Mucosa of gallbladder (tissue), 1 donor: ENCODE results near the gene YIF1A. TPM values are rescaled to one million over a fixed set of nuclear protein-coding genes. Genes with fewer than 3 reads are reported as not detected.
A peak's percentile ranks its signal among the peaks of the same experiment; 100 is the strongest.

Experiments
- DNase-seq: peaks from one replicate; pipeline ENCODE4 v3.0.0-alpha.2; 2020; ENCODE audit warnings: low spot score
- total RNA-seq: library from RNA; stranded (reverse); gene quantifications from one replicate; pipeline ENCODE4 v1.2.1, GENCODE V29; 2021
- donor health status: DM: no; HTN: no; CAD: no.

Gene YIF1A, protein sequence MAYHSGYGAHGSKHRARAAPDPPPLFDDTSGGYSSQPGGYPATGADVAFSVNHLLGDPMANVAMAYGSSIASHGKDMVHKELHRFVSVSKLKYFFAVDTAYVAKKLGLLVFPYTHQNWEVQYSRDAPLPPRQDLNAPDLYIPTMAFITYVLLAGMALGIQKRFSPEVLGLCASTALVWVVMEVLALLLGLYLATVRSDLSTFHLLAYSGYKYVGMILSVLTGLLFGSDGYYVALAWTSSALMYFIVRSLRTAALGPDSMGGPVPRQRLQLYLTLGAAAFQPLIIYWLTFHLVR
- 103 TPM for total RNA-seq

DNA sequence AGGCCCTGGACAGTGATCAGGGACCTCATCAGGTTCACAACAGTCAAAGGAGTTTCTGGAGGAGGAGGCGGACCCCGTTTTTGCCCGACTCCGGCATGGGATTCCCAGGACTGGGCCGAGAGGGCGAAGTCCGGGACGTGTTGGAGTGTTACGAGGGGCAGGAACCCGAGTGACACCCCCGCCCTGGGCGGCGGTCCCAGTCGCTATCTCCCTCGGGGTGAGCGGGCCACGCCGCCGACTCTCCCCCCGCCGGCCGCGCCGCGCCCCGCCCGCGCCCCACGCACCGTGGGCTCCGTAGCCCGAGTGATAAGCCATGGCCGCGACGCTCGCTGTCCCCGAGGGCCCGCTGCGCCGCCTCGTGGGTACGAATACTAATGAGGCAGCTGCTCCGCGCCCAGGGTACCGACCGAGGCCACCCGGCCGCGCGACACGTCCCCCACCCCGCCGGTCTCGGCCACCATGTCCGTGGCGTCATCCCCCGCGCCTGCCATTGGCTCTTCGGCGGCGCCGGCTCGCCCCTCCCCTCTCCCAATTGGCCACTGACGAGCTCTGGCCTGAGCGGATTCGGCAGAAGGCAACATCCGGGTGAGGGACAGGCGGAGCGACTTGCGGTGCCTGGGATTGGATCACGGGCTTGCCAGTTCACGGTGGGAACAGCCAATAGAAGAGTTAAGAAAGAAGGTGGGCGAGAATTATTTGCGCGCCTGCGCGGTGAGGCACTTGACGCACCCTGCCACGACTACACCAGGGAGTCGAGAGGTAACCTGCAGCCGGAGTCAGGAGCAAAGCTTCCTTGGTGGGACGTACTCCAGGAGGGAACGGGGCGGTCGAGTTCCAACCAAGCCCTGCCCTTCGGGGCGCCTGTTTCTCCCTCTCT lies at the start of gene YIF1A:
Gene YIF1A (minus strand): TSS at position 473 of the 877 bp plus-strand sequence. CDS start 158 bp downstream, at position 315.
- DNase-seq, result peak; percentile 99

DNA sequence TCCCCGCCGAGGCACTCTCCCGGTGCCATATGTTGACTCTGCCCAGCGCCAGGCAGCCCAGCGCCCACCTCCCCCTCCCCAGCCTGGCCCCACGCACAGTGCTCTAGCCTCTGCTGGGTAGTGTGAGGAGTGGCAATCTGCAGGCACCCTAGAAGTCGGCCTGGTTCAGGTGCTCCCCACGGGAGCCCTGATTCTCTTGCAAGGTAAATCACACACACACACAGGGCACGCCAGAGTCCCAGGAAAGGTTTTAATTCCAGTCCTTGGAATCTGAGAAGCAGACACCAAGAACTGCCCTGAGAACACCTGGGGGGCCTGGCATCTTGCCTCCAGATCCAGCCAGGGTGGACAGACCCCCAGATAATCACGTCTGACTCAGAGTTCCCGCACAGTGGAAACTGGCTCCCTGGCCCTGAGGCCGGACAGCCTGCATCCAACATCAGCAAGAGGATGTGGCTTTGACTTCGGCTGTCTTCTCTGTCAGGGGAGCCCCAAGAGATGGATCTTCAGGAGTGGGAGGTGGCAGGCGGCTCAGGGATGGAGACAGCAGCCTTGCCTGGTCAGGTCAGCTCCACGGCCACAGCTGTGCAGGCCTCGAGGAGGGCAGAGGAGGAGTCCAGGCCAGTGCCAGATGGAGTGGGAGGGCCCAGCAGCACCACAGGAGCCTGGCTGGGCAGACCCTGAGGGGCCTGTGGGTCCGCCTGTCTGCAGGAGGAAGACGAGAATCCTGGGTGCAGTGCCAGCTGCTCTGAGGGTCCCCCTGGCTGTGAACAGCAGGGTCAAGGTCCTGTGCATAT lies 48.4 kb upstream of the YIF1A start:
- DNase-seq, result no peak

DNA sequence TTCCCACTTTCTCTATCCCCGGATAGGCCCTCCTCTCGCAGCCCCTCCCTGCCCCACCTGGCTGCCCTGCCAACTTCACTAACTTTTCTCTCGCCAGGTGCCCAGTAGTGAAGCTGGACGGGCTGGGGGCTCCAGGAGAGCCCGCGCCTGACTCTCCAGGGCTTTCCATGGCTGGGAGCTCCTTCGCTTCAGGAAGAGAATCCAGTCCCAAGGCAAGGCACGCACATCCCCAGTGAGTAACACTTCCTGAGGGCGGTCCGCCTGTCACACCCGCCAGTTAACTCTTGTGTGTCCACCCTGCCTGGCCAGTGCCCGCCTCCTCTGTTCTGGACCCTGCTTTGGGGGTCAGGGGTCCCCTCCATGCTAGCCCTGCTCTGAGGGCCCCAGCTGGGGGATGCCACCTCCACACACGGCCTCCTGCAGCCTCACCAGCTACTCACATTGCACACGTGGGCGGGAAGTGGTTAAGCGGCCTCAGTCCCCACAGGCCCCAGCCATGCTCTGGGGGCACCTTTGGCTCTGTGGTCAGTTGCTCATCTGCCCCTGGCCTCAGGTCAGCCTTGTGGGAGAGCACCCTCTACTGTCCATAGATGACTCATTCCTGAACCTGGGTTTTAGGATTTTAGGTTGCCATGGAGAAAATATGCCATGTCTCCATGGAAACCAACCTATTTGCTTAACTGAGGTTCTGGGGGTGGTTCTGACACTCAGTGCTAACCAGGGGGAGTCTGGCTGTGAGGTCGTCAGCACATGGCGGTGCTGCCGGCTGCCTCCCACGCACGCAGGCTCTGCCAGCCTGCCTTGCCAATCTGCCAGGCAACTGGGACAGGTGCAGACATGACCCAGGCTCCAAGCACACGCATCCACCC lies 47.5 kb upstream of the YIF1A start, which contains the start of gene RIN1:
Gene RIN1 (minus strand): TSS at position 201 of the 869 bp plus-strand sequence. CDS start 32 bp downstream, at position 169.
- peak; percentile 60 for DNase-seq

DNA sequence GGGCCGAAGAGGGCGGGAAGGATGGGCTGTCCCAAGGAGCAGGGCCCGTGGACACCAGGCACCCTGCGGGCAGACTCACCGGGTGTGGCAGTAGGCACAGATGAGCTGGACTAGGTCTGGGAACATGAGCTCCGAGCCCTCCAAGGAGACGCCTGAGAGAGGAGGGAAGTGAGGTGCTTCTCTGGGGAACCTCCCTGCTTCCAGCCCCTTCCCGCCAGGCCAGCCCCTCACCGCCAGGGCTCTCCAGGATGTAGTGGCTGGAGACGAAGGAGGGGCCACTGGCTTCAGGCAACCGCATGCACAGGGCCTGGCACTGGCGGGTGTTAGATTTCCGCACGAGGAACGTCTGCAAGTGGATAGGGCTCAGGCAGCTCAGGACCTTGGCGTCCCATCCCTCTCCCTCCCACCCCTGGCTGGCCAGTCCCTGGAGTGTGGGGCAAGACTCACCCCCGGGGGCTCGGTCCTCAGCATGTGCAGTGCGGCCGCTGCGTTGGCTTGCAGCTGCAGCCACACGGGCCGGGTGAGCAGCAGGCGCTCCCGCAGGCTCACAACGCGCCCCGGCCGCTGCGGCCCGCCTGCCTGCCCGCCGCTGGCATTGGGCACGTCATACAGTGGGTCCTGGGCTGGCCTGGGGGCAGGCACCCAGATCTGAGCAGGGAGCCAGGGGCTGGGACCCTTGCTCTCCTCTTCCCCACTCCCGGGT lies 46.7 kb upstream of the YIF1A start:
- no peak for DNase-seq

DNA sequence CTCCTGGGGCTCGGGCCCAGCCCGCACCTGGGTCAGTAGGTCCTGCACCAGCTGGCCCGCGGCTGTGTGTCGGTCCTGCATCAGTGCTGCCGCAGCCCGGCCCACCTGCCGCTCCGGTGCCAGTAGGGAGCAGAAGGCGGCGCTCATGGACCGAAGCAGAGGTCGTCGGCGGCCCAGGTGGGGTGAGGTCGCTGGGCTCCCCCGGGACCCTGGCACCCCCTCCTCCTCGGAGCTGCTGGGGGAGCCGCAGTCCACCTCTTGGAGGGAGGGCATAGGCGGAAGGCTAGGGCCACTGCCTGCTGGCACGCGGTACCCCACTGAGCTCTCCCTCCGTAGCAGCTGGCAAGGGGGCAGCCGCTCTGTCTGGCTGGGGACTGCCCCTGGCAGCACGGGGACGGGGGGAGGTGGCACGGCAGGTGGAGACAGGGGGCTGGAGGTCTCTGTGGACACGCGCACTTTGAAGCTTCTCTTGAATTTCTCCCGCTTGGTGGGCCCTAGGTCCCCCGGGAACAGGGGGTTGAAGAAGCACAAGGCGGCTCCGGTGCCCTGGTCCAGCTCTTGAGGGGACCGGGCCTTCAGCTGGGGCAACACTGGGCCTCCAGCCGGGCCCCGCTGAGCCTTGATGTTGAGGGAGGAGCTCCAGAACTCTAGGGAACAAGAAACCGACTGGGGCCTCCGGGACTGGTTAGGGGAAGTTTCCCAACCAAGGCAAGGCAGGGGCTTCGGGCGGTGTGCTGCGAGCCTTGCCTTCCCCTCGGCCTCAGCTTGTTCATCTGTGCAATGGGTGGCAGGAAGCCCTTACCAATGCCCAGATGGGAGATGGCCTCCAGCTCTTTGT lies 45.9 kb upstream of the YIF1A start:
- DNase-seq, result no peak

DNA sequence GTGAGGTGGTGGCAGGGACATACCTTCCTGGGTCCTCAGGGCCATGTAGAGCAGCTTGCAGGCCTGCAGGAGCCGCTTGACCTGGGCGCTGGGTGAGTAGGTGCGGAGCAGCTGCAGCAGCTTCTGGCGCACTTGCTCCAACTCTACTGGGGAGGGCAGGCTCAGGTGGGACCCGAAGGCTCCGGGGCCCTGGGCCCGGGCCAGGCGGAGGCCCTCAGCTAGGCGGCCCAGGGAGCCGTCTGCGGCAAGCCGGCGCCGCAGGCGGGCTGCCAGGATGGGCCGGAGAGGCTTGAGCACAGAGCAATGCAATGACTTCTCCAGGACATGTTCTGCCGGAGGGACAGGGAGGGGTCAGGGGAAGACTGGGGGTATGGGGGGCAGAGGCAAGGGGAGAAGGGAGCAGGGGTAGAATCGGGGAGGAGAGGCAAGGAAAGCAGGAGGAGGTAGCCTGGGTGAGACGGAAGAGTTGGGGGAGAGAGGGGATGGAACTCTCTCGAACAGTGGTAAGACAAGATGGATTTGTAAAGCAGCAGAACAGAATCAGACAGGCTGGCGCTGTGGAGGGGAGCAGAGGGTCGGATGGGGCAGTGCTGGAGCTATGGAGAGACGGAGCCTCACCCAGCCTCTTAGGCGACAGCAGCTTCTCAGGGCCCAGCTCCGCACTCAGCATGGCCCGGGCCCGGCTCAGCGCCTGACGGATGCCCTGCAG lies 45.1 kb upstream of the YIF1A start:
- DNase-seq, result no peak

DNA sequence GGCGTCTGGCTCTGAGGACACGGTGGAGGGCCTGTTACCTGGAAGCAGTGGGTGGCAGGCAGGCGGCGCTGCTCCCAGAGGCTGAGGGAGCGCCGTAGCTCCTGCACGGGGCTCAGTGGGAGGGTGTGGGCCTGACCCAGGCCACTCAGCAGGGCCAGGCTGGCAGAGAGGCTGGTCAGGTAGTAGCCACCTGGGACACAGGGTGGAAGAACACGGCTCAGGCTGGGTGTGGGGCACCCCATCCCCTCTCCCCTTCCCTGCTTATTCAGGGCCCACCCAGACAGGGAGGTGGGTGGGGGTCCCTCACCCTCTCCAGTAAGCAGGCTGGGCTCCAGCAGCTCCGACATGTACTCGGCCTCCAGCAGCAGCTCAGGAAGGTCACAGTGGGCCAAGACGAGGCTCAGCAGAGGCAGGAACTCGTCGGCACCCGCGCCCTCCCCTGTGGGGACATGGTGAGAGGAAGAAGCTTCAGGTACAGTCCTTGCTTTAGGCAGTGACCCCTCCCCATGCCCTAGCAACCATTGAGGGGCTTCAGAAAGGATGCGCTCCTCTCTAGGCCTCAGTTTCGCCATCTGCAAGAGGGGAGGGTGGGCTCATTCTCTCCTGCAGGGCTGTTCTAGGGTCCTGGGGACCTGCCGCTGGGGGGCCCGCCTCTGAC lies 44.4 kb upstream of the YIF1A start:
- no peak for DNase-seq

DNA sequence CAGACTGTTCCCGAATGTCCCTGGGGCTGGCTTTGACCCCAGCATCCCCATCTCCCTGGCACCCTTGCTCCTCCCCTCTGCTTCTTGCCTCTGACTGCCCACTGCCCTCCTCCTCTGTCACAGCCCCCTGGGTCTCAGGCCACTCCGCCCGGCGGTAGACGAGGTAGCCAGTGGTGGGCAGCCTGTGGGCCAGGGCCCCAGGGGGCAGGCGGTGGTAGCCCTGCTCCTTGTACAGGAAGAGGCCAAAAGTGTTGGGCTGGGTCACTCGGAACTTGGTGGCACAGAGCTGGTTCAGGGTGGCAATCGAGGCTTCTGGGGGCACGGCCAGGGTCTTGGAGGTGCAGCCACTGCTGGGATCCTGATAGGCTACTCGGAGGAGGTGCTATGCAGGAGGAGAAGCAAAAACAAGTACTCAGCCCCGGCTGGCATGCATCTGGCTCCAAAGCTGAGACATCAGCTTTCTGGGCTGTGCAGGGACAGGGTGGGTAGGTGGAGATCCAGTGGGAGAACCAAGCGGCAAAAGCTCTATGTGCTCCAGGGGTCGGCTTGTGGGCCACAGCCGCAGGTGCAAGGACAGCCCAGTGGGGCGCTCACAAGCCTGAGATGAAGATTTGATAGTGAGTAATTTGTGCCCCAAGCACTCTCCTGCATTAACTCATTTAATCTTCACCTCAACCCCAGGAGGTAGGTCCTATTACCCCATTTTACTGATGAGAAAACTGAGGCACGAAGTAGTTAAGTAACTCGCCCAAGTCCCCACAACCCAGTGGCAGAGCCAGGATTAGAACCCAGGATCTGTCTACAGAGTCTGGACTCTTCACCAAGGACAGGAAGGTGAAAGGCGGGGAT lies 43.7 kb upstream of the YIF1A start:
- DNase-seq, result no peak

DNA sequence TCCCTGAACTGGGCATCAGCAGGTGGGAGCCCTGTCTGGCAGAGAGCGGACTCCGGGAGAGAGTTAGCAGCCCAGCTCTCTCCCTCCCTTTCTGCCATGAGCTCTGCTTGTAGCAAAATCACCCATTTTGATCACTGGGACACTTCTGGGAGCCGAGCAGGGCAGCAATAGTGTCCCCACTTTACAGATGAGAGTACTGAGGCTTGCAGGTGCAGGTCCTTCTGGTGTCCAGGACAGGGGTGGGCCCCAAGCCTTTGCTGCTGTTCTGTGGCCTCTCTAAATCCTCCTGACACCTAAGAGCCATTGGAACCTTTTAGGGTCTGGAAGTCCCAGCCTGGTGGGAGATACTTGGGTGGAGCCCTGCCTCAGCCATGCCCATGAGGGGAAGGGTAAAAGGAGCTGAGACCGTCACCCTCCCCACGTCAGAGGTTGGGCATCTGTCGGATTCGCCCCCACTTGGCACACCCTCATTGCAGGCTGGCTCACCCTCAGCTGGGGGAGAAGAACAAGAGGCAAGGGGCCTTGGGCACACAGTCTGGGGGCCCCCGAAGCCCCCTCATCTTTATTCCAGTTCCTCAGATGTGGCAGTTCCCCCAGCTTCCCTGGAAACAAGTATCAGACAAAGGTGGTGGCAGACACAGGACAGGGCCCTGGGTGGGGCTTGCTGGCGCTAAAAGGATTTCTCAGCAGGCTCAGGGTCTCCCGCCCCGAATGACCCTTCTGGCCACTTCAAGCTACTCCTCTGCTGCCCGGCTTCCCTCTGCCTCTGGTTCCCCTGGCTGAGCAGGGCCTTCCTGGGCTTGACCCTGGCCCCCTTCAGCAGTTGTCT lies 42.8 kb upstream of the YIF1A start:
- no peak for DNase-seq

DNA sequence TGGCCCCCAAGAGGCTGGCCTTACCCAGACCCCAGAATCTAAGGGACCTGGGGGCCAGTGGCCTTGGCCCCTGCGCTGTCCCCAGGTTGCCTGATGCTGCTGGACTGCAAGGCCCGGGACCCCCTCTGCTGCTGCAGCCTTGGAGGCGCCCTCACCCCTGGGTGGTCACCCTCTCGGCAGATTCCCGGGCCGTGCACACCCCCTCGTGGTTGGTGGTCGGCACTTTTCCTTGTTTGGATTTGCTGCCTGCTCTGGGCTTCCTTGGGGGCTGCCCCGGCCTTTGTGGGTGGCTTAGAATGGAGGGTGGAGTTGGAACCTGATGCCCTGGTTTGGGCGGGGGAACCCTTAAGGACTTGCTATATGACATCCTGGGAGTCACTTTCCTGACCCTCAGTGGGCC lies 42.0 kb upstream of the YIF1A start:
- no peak for DNase-seq

DNA sequence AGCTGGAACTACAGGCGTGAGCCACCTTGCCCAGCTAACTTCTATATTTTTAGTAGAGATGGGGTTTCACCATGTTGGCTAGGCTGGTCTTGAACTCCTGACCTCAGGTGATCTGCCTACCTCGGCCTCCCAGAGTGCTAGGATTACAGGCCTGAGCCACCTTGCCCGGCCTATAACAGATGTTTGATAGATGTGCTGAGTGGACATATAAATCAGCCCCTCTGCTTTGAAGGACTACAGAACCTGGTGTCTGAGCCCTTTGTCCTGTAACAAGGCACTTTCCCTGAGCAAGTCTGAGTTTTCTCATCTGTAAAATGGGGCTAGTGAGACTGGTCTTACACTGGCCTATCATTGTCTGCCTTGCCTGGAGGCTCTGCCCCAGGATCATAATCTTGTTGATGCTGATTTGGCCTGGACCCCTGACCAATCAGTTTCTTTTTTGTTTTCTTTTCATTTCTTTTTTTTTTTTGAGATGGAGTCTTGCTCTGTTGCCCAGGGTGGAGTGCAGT lies 40.3 kb upstream of the YIF1A start:
- no peak for DNase-seq

DNA sequence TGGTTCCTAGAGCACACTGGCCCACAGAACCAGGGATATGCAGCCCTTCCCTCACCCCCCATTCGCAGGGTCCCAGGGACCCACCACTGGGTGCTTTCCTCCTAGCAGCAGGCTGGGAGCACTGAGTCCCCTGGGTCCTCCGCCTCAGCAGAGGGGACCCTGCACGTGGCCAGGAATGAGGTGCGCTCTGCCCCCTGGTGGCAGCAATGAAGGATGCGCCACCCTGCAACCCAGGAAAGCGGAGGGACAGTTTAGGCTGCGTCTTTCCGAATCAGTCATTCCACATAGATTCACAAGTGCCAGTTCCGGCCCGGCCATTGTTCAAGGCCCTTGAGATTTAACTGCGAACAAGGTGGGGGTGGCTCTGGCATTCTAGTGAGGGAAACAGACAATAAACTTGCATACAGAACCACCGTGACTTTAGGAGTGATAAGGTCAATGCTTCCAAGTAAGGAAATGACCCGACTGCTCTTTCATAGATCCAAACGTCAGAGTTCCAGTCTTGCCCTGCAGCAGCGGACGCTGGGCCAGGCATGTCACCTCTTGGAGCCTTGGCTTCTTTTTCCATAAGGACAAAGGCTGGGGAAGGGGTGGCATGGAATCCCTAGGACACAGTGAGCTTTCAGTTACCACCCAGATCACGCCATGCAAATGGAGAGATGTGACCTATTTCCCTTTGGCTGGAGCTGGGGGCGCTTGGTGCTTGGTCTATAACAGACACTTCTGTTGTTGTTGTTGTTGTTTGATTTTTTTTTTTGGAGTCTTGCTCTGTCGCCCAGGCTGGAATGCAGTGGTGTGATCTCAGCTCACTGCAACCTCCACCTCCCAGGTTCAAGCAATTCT lies 39.6 kb upstream of the YIF1A start:
- DNase-seq, result peak; percentile 73

DNA sequence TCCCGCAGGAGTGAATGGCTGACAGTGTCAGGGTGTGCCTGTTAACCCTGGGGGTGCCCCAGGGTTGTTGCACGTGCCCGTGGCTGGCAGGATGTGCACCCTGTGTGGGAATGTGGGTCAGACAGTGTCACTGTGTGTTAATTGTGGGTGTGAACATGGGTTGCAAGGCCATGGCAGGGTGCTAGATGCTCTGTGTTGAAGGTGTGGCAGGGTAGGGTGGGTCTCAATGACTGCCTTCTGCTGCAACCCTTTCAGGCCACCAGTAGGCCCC lies 39.0 kb upstream of the YIF1A start:
- DNase-seq, result no peak

DNA sequence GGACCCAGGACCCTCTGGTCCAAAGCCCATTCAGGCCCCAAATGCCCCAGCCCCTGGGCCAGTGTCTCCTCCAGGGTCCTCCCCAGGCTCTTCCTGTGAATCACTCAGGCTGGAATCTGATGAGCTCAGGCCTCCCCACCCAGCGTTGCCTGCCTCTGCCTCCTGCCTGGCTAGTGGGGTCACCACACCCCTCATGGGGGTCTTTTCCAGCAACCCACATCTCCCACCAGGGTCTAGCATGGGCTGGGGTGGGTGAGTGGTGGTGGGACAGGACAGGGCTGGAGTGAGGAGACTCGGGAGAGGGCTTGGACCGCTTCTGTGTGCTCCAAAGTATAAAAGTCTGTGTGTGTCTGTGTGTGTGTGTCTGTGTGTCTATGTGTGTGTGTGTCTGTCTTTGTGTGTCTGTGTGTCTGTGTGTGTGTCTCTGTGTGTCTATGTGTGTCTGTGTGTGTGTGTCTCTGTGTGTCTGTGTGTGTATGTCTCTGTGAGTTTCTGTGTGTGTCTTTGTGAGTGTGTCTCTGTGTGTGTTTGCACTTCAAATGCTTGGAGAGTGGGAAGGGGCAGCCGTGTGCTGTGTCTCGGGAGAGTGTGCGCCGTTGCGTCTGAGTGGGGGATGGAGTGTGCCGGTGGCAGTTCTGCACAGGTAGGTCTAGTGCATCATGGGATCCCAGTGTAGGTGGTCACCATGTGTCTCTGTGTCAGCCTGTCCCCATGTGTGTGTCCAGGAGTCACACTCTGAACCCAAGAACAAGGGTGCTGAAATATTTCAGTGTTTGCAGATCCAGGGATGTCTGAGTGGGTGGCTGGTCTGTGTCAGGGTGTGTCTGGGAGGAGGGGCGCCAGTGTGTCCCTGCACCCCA lies 38.5 kb upstream of the YIF1A start:
- DNase-seq, result no peak
